HG03025 (cell line): ENCODE data around the gene ACCSL.

Experiments
- ATAC-seq: cut with Tn5 transposase; IDR thresholded peaks from one replicate; pipeline ENCODE4 v1.9.1; 2021; ENCODE audit warnings: mild to moderate bottlenecking, moderate library complexity; ENCODE audit not compliant: unreplicated experiment, low FRiP score

Gene ACCSL

GRCh38 chr11:44017443-44018126, 30.2 kb upstream of the ACCSL start:
- no peak for ATAC-seq

GRCh38 chr11:44018127-44018521, 29.7 kb upstream of the ACCSL start:
- no peak for ATAC-seq

- no peak for ATAC-seq
Measured at GRCh38 chr11:44018829-44019228, 29.0 kb upstream of the ACCSL start.

GRCh38 chr11:44024977-44025376, 22.8 kb upstream of the ACCSL start:
- no peak for ATAC-seq

- ATAC-seq = no peak
Measured at GRCh38 chr11:44025727-44026126, 22.1 kb upstream of the ACCSL start.

- no peak for ATAC-seq
Measured at GRCh38 chr11:44028401-44028800, 19.4 kb upstream of the ACCSL start.

GRCh38 chr11:44028816-44029506, 18.8 kb upstream of the ACCSL start:
- no peak for ATAC-seq

GRCh38 chr11:44029507-44029845, 18.3 kb upstream of the ACCSL start:
- no peak for ATAC-seq

- no peak for ATAC-seq
Measured at GRCh38 chr11:44029977-44030911, 17.5 kb upstream of the ACCSL start.

- no peak for ATAC-seq
Measured at GRCh38 chr11:44030996-44031395, 16.8 kb upstream of the ACCSL start.

- no peak for ATAC-seq
Measured at GRCh38 chr11:44031549-44031948, 16.2 kb upstream of the ACCSL start.

- no peak for ATAC-seq
Measured at GRCh38 chr11:44032299-44033085, 15.3 kb upstream of the ACCSL start.

- no peak for ATAC-seq
Measured at GRCh38 chr11:44033411-44033850, 14.3 kb upstream of the ACCSL start.

- ATAC-seq = no peak
Measured at GRCh38 chr11:44033856-44034255, 13.9 kb upstream of the ACCSL start.

- ATAC-seq = no peak
Measured at GRCh38 chr11:44034639-44035038, 13.1 kb upstream of the ACCSL start.

GRCh38 chr11:44036811-44037657, 10.7 kb upstream of the ACCSL start:
- ATAC-seq = no peak

- ATAC-seq = no peak
Measured at GRCh38 chr11:44037658-44037998, 10.2 kb upstream of the ACCSL start.

GRCh38 chr11:44043157-44043556, 4.6 kb upstream of the ACCSL start:
- no peak for ATAC-seq

- no peak for ATAC-seq
Measured at GRCh38 chr11:44046182-44046581, 1.6 kb upstream of the ACCSL start.

GRCh38 chr11:44047298-44047697, 483 bp upstream of the ACCSL start:
- ATAC-seq = no peak
